WI38 (cell line): Measurements from ENCODE around the gene LLPH.

Experiments
- H3K4me3 ChIP-seq: 2 replicates; pipeline ENCODE4 v1.5.1; 2011; ENCODE audit warnings: low read depth, mild to moderate bottlenecking, control low read depth, low read length
- TF ChIP-seq, protein P1 (sequence below): IDR thresholded peaks from 2 replicates; pipeline ENCODE4 v1.5.1; 2012; ENCODE audit warnings: low read depth, mild to moderate bottlenecking, control low read depth, low read length

The LLPH gene

GRCh38 chr12:66077542-66077941 is 53.0 kb downstream of the LLPH start:
- H3K4me3 ChIP-seq = no peak overlapping the region

GRCh38 chr12:66074561-66074960 is 56.0 kb downstream of the LLPH start:
- TF ChIP-seq, protein P1, sequence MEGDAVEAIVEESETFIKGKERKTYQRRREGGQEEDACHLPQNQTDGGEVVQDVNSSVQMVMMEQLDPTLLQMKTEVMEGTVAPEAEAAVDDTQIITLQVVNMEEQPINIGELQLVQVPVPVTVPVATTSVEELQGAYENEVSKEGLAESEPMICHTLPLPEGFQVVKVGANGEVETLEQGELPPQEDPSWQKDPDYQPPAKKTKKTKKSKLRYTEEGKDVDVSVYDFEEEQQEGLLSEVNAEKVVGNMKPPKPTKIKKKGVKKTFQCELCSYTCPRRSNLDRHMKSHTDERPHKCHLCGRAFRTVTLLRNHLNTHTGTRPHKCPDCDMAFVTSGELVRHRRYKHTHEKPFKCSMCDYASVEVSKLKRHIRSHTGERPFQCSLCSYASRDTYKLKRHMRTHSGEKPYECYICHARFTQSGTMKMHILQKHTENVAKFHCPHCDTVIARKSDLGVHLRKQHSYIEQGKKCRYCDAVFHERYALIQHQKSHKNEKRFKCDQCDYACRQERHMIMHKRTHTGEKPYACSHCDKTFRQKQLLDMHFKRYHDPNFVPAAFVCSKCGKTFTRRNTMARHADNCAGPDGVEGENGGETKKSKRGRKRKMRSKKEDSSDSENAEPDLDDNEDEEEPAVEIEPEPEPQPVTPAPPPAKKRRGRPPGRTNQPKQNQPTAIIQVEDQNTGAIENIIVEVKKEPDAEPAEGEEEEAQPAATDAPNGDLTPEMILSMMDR = no peak

More at GRCh38 chr12:66077542-66077941, 53.0 kb downstream of the LLPH start:
- TF ChIP-seq, protein P1 = no peak

GRCh38 chr12:66072566-66072965 is 58.0 kb downstream of the LLPH start:
- H3K4me3 ChIP-seq = no peak overlapping the region
- TF ChIP-seq, protein P1 = no peak

More at GRCh38 chr12:66074561-66074960, 56.0 kb downstream of the LLPH start:
- no peak overlapping the region for H3K4me3 ChIP-seq

DNA sequence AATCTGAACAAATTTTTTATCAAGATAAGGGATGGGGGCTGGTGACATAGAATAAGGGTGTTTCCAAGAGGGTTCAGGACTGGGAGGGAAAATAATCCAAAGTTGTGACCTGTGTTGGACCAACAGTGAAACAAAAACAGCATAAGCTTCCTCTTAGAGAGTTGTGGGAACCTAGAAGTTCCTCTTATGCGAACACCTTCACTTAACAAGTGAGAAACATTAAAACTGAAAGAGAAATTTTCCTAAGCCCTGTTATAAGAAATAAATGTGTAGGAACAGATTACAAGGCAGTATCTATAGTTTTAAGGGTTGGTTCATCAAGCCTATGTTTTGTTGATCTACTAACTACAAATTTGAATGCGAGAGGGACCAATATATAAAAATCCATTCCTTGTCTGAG is 58.4 kb downstream of the LLPH start:
- TF ChIP-seq, protein P1 = no peak

GRCh38 chr12:66071549-66071948 is 59.0 kb downstream of the LLPH start:
- TF ChIP-seq, protein P1 = no peak
- no peak overlapping the region for H3K4me3 ChIP-seq

More for the DNA sequence above, 58.4 kb downstream of the LLPH start:
- no peak overlapping the region for H3K4me3 ChIP-seq

- TF ChIP-seq, protein P1 = no peak
- H3K4me3 ChIP-seq = no peak overlapping the region
These were observed 60.0 kb downstream of the LLPH start for GRCh38 chr12:66070378-66071120.

DNA sequence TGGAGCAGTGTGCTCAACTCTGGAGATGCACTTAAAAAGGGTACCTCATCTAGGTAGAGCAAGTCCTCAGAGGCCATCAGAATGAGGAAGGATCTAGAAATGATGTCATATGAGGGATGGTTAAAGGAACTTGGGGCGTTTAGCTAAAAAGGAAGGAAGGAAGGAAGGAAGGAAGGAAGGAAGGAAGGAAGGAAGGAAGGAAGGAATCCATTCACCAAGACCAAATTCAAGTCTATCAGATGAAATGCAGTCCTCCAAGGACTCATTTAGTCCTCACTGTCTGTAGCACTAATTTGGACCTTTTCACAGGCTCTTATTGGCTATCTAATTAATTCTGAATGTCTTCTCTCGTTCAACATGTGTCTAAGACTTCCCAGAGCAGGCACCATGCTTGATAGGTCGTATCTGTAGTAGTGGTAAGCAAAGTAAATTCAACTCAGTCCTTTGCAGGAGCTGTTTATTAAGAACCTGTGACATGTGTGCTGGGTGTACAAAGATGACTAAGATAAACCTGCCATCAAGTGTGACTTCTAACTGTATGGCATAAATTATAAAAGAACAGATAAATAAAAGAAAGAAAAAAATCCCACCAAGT is 63.5 kb downstream of the LLPH start:
- no peak overlapping the region for H3K4me3 ChIP-seq

More for the DNA sequence above, 63.5 kb downstream of the LLPH start:
- TF ChIP-seq, protein P1 = no peak
